Ovary (tissue), 3 donors: ENCODE data around the gene DNAL4.

Experiments used
- POLR2A ChIP-seq: fragments of 450-650 bp; IDR thresholded peaks from one replicate; pipeline ENCODE4 v1.6.1; 2017; ENCODE audit warnings: antibody characterized with exemption, mild to moderate bottlenecking, moderate library complexity
- TF ChIP-seq, protein P1 (sequence below), 3 donors: fragments of 450-650 bp in 2 of 3; fragments of 200-600 bp in 1 of 3; IDR thresholded peaks; one replicate each; pipeline versions ENCODE4 v1.5.1 to v1.8.0; 2016 to 2022; ENCODE audit warnings: antibody characterized with exemption in 3 of 3, mild to moderate bottlenecking in 1 of 3
- donor health status: DM: no; HTN: no; CAD: no.

DNA sequence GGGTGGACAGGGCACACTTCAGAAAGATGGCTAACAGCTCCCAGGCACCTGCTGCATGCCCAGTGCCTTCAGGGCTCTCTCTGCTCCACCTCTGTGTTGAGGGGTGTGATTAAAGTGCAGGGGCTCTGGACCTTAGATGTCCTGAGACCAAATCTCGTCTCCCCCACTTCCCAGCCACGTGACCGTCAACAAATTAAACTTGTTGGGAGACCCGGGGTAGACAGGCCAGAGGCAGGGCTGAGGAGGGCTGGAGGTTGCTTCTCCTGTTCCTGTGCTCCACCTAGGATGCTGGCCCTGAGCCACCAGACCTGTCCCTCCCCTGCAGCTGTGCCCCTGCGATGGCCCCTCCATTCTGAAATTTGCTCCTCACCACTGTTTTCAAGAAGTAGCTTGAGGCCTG is 32.9 kb upstream of the DNAL4 start:
- TF ChIP-seq, protein P1, sequence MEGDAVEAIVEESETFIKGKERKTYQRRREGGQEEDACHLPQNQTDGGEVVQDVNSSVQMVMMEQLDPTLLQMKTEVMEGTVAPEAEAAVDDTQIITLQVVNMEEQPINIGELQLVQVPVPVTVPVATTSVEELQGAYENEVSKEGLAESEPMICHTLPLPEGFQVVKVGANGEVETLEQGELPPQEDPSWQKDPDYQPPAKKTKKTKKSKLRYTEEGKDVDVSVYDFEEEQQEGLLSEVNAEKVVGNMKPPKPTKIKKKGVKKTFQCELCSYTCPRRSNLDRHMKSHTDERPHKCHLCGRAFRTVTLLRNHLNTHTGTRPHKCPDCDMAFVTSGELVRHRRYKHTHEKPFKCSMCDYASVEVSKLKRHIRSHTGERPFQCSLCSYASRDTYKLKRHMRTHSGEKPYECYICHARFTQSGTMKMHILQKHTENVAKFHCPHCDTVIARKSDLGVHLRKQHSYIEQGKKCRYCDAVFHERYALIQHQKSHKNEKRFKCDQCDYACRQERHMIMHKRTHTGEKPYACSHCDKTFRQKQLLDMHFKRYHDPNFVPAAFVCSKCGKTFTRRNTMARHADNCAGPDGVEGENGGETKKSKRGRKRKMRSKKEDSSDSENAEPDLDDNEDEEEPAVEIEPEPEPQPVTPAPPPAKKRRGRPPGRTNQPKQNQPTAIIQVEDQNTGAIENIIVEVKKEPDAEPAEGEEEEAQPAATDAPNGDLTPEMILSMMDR (IDR thresholded peaks at IDR 0.05), result no peak
- TF ChIP-seq POLR2A, result no peak
